HCT116 (cell line): ENCODE results near the gene KRT12. TPM values are rescaled to one million over a fixed set of nuclear protein-coding genes. Genes with fewer than 3 reads are reported as not detected.

Experiments used
- ATAC-seq: fragments of 200-7000 bp; cut with Tn5 transposase; 2 replicates; pipeline ENCODE4 v1.9.1; 2020; ENCODE audit warnings: mild to moderate bottlenecking, moderate library complexity
- BruUV-seq: library from RNA; stranded (reverse); fragments of 400-500 nt; replicated peaks from 2 replicates; lab custom pipeline; 2021; lab: Mats Ljungman, UMichigan
- CTCF ChIA-PET: fragments of 300-600 bp; sonication (Branson Sonifier 250); formaldehyde crosslinking; loops from one replicate; lab custom pipeline; 2021; ENCODE audit warnings: antibody characterized with exemption; lab: Charles Lee
- POLR2A ChIA-PET: fragments of 300-600, 350-600 bp; sonication (Branson Sonifier 250); formaldehyde crosslinking; loops from one replicate; lab custom pipeline; 2021; ENCODE audit warnings: antibody characterized with exemption; lab: Charles Lee
- RAD21 ChIA-PET, 2 experiments: fragments of 300-600 bp; sonication (Branson Sonifier 250); formaldehyde crosslinking; loops; one replicate each; lab custom pipeline; 2023; ENCODE audit warnings: low total read pairs in 2 of 2; ENCODE audit not compliant: uncharacterized antibody in 2 of 2, unreplicated experiment in 2 of 2, low non-redundant PET in 1 of 2; lab: Charles Lee
- DNase-seq: peaks from one replicate; pipeline ENCODE4 v3.0.0-alpha.2; 2010; ENCODE audit warnings: low read depth, low spot score
- H2AFZ ChIP-seq: fragments of 200-600 bp; shearing (Covaris generic), sonication (generic); 2 replicates; pipeline ENCODE4 v1.6.1; 2017; ENCODE audit warnings: low read depth, mixed run types, mixed read lengths, antibody characterized with exemption, low read length; ENCODE audit not compliant: poor library complexity, severe bottlenecking
- H3K27ac ChIP-seq: 2 replicates; pipeline ENCODE4 v1.5.1; 2012; ENCODE audit warnings: low read depth, low read length
- H3K27me3 ChIP-seq: fragments of 200-600 bp; sonication (generic); 2 replicates; pipeline ENCODE4 v1.6.1; 2016; ENCODE audit warnings: mixed run types, low read length, mixed read lengths; ENCODE audit not compliant: insufficient read depth
- H3K36me3 ChIP-seq, 2 experiments: fragments of 200-500 bp in 1 of 2; fragments of 200-600 bp in 1 of 2; sonication (Bioruptor generic) in 1 of 2; sonication (generic) in 1 of 2; 2 replicates each; pipeline versions ENCODE4 v1.5.1 to v1.6.1; 2014 to 2016; ENCODE audit warnings: low read length in 2 of 2, inconsistent platforms in 1 of 2, mixed read lengths in 1 of 2, mixed run types in 1 of 2; ENCODE audit not compliant: insufficient read depth in 2 of 2, control insufficient read depth in 1 of 2
- H3K4me1 ChIP-seq, 2 experiments: fragments of 200-600 bp in 1 of 2; sonication (generic) in 1 of 2; 2 replicates each; pipeline versions ENCODE4 v1.5.1 to v1.6.1; 2012 to 2017; ENCODE audit warnings: low read length in 2 of 2, inconsistent platforms in 1 of 2, mild to moderate bottlenecking in 1 of 2, mixed read lengths in 1 of 2, mixed run types in 1 of 2, moderate library complexity in 1 of 2; ENCODE audit not compliant: insufficient read depth in 2 of 2, control insufficient read depth in 1 of 2
- H3K4me2 ChIP-seq: fragments of 200-600 bp; sonication (generic); 2 replicates; pipeline ENCODE4 v1.6.1; 2017; ENCODE audit warnings: mixed run types, low read length, mixed read lengths
- H3K4me3 ChIP-seq, 2 experiments: fragments of 200-600 bp in 1 of 2; sonication (generic) in 1 of 2; replicated peaks in 1 of 2; 2 replicates each; pipeline ENCODE4 v1.5.1; 2011 to 2016; ENCODE audit warnings: low read length in 2 of 2, control low read depth in 1 of 2, low read depth in 1 of 2, mild to moderate bottlenecking in 1 of 2, mixed read lengths in 1 of 2, mixed run types in 1 of 2
- H3K79me2 ChIP-seq: fragments of 200-600 bp; sonication (generic); 2 replicates; pipeline ENCODE4 v1.6.1; 2017; ENCODE audit warnings: mild to moderate bottlenecking, mixed run types, low read length, moderate library complexity, mixed read lengths; ENCODE audit not compliant: insufficient read depth
- H3K9ac ChIP-seq: fragments of 200-600 bp; sonication (generic); 2 replicates; pipeline ENCODE4 v1.6.1; 2016; ENCODE audit warnings: low read length, mixed read lengths
- H3K9me2 ChIP-seq: fragments of 200-600 bp; sonication (generic), shearing (Covaris generic); 2 replicates; pipeline ENCODE4 v1.6.1; 2017; ENCODE audit warnings: mixed run types, mild to moderate bottlenecking, moderate library complexity; ENCODE audit not compliant: insufficient read depth
- H3K9me3 ChIP-seq, 2 experiments: fragments of 200-500 bp in 1 of 2; fragments of 200-600 bp in 1 of 2; sonication (Bioruptor generic) in 1 of 2; sonication (generic) in 1 of 2; 2 replicates each; pipeline ENCODE4 v1.6.1; 2014 to 2017; ENCODE audit warnings: low read length in 2 of 2, mixed read lengths in 2 of 2, inconsistent platforms in 1 of 2, low read depth in 1 of 2, mild to moderate bottlenecking in 1 of 2, mixed run types in 1 of 2, moderate library complexity in 1 of 2; ENCODE audit not compliant: control insufficient read depth in 1 of 2, insufficient read depth in 1 of 2
- H4K20me1 ChIP-seq: fragments of 200-600 bp; sonication (generic), shearing (Covaris generic); 2 replicates; pipeline ENCODE4 v1.6.1; 2017; ENCODE audit warnings: mixed run types, mild to moderate bottlenecking, moderate library complexity; ENCODE audit not compliant: insufficient read depth
- CTCF ChIP-seq, 3 experiments: fragments of 200-600 bp in 1 of 3; sonication (generic) in 1 of 3; IDR thresholded peaks in 2 of 3; conservative IDR thresholded peaks in 1 of 3; 2 replicates each; pipeline ENCODE4 v1.5.1; 2012 to 2017; ENCODE audit warnings: low read depth in 2 of 3, low read length in 2 of 3, antibody characterized with exemption in 1 of 3, borderline replicate concordance in 1 of 3, control low read depth in 1 of 3, mild to moderate bottlenecking in 1 of 3, mixed read lengths in 1 of 3, mixed run types in 1 of 3, moderate library complexity in 1 of 3; ENCODE audit not compliant: insufficient read depth in 1 of 3
- EGR1 ChIP-seq: IDR thresholded peaks from 2 replicates; pipeline ENCODE4 v1.6.1; 2012; ENCODE audit warnings: low read depth
- EZH2 ChIP-seq: fragments of 200-600 bp; sonication (generic); IDR thresholded peaks from 2 replicates; pipeline ENCODE4 v1.6.1; 2017; ENCODE audit warnings: antibody characterized with exemption, mixed run types
- MAX ChIP-seq: IDR thresholded peaks from 2 replicates; pipeline ENCODE4 v1.6.1; 2012
- POLR2A ChIP-seq: IDR thresholded peaks from 2 replicates; pipeline ENCODE4 v1.7.0; 2011; ENCODE audit warnings: borderline replicate concordance; ENCODE audit not compliant: insufficient read depth, insufficient read length; ENCODE audit errors: extremely low read depth
- POLR2AphosphoS5 ChIP-seq: IDR thresholded peaks from 2 replicates; pipeline ENCODE4 v1.6.1; 2011; ENCODE audit warnings: mild to moderate bottlenecking, low read depth, low read length, moderate library complexity
- SP1 ChIP-seq: IDR thresholded peaks from 2 replicates; pipeline ENCODE4 v1.6.1; 2012; ENCODE audit warnings: low read depth
- SRF ChIP-seq: IDR thresholded peaks from 2 replicates; pipeline ENCODE4 v1.6.1; 2012; ENCODE audit warnings: low read depth
- TCF7L2 ChIP-seq: IDR thresholded peaks from 2 replicates; pipeline ENCODE4 v1.7.0; 2011; ENCODE audit warnings: borderline replicate concordance, inconsistent platforms; ENCODE audit not compliant: insufficient read depth, insufficient read length; ENCODE audit errors: extremely low read depth
- YY1 ChIP-seq: IDR thresholded peaks from 2 replicates; pipeline ENCODE4 v1.6.1; 2011; ENCODE audit warnings: low read length, low read depth, moderate library complexity, mild to moderate bottlenecking; ENCODE audit not compliant: insufficient replicate concordance; ENCODE audit errors: extremely low read depth
- ZBTB33 ChIP-seq: IDR thresholded peaks from 2 replicates; pipeline ENCODE4 v1.6.1; 2011; ENCODE audit warnings: mild to moderate bottlenecking, low read length, moderate library complexity; ENCODE audit not compliant: insufficient replicate concordance; ENCODE audit errors: extremely low read depth
- ZNF274 ChIP-seq: fragments of 200-500 bp; sonication (Bioruptor generic); IDR thresholded peaks from 2 replicates; pipeline ENCODE4 v1.6.1; 2014; ENCODE audit warnings: mild to moderate bottlenecking, low read depth, low read length, inconsistent platforms
- intact Hi-C: fragments of 100-400 bp; cut with micrococcal nuclease; formaldehyde crosslinking; loops from 2 replicates; pipeline ENCODE4 v1.10.0; 2022
- total RNA-seq: library from RNA; stranded (reverse); gene quantifications from one replicate; pipeline ENCODE4 v1.2.1, GENCODE V29; 2021; ENCODE audit not compliant: unreplicated experiment
- TF ChIP-seq, protein P1 (sequence below): IDR thresholded peaks from 2 replicates; pipeline ENCODE4 v1.6.1; 2012

KRT12 gene
- total RNA-seq, 1 experiment from 2014 or later: not detected

- POLR2A ChIA-PET: no interaction called here
- no peak overlapping the region for H3K4me2 ChIP-seq
- H3K4me3 ChIP-seq: no peak overlapping the region
- H3K9ac ChIP-seq: no peak overlapping the region
- no peak for ATAC-seq
- no peaks in the 10 kb centered on the region for H3K9me2 ChIP-seq
- no peaks in the 10 kb centered on the region for H3K27me3 ChIP-seq
- RAD21 ChIA-PET: no interaction called here
- no peaks in the 10 kb centered on the region; a peak in 1 of 4 replicates for H3K9me3 ChIP-seq
- DNase-seq: no peak
- no peaks in the 10 kb centered on the region for H3K36me3 ChIP-seq
- TF ChIP-seq CTCF (IDR thresholded peaks at IDR 0.05 in 2 of 3, conservative IDR thresholded peaks at IDR 0.05 in 1 of 3; ENCODE audit: borderline replicate concordance in 1 of 3, insufficient read depth in 1 of 3, low read depth in 2 of 3, low read length in 2 of 3): no peak
- TF ChIP-seq YY1: no peak
- TF ChIP-seq EGR1: no peak
- TF ChIP-seq SP1: no peak
- no peak for TF ChIP-seq MAX
- no peak for TF ChIP-seq SRF
- no peak for TF ChIP-seq EZH2
- TF ChIP-seq POLR2A: no peak
- TF ChIP-seq ZNF274: no peak
- no peak for TF ChIP-seq POLR2AphosphoS5
- TF ChIP-seq ZBTB33: no peak
- TF ChIP-seq TCF7L2: no peak
- TF ChIP-seq, protein P1, sequence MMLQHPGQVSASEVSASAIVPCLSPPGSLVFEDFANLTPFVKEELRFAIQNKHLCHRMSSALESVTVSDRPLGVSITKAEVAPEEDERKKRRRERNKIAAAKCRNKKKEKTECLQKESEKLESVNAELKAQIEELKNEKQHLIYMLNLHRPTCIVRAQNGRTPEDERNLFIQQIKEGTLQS: no peak
- H2AFZ ChIP-seq: no peak overlapping the region
- no peaks in the 10 kb centered on the region for H3K4me1 ChIP-seq
- BruUV-seq: no TSS peak
- H4K20me1 ChIP-seq: no peaks in the 10 kb centered on the region
- no peak overlapping the region for H3K27ac ChIP-seq
- CTCF ChIA-PET: no interaction called here
- intact Hi-C loops: no loop called here
- no peaks in the 10 kb centered on the region for H3K79me2 ChIP-seq
These were observed 5.4 kb upstream of the KRT12 start for GRCh38 chr17:40872416-40872815.
